Sciatic nerve (tissue), 2 donors: Measurements from ENCODE around the gene KIF6. TPM values are rescaled to one million over a fixed set of nuclear protein-coding genes. Genes with fewer than 3 reads are reported as not detected.
A peak's percentile ranks its signal among the peaks of the same experiment; 100 is the strongest.

Experiments
- ATAC-seq: fragments of 200-7000 bp; cut with Tn5 transposase; one replicate; pipeline ENCODE4 v1.9.1; 2020; ENCODE audit warnings: mild to moderate bottlenecking, moderate library complexity
- DNase-seq: peaks from one replicate; pipeline ENCODE4 v3.0.0-alpha.2; 2020; ENCODE audit warnings: low spot score
- intact Hi-C: fragments of 100-400 bp; cut with DNase I; formaldehyde crosslinking; loops from one replicate; pipeline ENCODE4 v1.14.2; 2022
- total RNA-seq: library from RNA; stranded (reverse); fragmentation: NEBNext Ultra II Directional; extraction: Animal tissue kit (Norgen Biotek cat#: 25700); gene quantifications from one replicate; pipeline ENCODE4 v1.2.1, GENCODE V29; 2021
- donor health status: DM: no; HTN: no; CAD: no.
- donor health status: DM: no; HTN: no; CAD: no.

Gene KIF6
- total RNA-seq, 1 donor from 2014 or later = 0.53 TPM

DNA sequence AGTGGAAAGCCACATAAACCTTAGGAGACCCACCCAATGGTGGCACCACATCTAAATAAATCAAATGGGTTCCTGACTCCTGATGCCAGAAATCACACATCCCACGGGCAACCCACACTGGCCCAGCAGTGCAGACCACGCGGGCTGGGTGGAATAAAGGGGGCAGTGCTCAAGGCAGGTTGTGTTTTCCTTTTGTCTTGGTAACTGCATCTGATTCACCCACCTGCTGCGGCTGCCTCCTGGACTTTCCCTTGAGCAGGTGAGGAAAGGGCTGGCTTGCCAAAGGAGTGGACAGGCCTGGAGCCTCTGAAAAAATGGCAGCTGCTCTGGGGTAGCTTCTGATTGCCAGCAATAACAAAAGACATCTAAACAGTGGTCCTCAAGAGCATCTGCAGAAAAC, 283.2 kb downstream of the KIF6 start:
- no peak for ATAC-seq
- DNase-seq = no peak
- intact Hi-C loops = no loop called here

DNA sequence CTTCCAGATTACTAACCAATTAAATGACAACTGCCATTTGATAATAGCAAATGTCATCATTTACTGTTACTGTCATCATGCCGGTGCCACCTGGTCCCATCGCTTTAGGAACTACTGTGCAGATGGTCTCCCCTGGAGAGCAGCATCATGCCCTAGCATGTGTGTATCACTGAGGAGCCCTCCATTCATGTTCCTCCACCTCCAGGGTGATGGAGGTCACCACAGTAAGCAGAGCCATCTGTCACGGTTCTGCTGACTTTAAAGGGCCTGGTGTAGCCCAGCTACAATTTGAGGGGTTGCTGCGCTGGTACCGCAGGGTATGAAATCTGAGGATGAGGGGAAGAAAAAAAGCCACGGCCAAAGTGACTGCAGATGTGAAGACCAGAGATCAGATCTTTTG, 283.9 kb downstream of the KIF6 start:
- DNase-seq (no peak), ATAC-seq (no peak)
- intact Hi-C loops = no loop called here

DNA sequence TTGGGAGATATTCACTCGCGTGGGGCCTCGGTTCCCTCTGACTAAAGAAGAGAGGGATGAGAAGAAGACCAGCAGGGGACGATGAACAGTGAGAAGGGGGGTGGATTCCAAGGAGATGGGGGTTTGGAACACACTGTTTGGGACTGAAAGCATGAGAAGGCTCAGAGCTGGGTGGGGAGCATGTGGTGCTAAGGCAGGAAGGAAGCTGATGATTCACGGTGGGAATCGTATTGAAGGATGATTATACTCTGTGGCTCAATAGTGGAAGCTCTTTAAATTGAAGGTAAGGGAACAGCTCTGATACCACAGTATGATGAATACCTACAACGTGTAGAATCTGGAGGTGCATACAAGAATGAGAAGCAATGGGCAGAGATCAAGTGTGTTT, 285.2 kb downstream of the KIF6 start:
- intact Hi-C loops = no loop called here

DNA sequence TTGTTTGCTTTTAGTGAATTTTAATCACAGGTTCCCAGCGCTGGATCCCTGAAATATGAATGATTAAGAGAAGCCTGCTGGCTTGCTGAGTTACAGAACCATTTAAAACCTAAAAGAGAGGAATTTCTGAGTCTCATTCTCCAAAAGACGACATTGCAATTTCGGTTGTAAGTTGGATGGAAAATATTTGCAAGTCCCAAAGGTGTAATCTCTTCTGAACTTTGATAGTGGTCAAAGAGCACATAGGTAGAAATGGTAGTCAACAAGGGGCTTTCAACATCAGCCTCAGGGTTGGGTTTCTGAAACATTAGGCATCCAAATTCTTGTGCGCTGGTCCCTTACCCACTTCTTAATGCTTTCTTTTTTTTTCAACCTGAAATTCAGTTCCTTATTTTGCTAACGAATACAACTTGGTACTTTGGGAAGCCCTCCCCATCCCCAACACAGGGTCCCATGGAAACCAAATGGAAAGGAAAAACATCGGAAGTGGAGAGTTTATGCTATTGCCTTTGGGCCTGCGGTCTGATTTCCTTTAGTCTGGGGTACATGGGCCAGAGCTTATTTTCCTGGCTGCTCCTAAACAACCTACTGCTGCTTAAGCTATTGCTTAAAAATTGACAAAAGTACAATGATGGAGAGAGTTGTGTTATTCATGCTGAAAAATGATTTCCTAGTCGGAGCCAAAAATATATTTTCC, 285.7 kb downstream of the KIF6 start:
- intact Hi-C loops = no loop called here

More for the DNA sequence above, 285.2 kb downstream of the KIF6 start:
- peak; percentile 45 for ATAC-seq
- no peak for DNase-seq

DNA sequence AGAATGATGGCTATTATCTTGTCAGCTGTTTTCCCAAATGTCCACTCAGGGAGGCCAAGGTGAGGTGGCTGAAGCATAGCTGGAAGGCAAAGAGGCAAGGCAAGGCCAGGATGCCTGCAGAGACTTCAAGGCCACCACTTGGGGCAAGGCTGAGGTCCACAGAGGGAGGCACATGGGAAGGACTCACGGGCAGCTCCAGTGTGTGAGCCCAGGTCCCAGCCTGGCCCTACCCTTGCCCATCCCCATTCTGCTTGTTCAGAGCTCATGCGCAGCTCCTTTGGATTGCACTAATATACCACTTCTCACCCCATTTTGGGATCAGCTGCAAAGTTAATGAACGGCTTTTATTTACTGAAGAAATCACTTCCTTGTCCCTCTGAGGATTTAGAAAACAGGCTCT, 291.6 kb downstream of the KIF6 start:
- DNase-seq (no peak), ATAC-seq (no peak)
- intact Hi-C loops = no loop called here

More for the DNA sequence above, 285.7 kb downstream of the KIF6 start:
- DNase-seq (no peak), ATAC-seq (no peak)

DNA sequence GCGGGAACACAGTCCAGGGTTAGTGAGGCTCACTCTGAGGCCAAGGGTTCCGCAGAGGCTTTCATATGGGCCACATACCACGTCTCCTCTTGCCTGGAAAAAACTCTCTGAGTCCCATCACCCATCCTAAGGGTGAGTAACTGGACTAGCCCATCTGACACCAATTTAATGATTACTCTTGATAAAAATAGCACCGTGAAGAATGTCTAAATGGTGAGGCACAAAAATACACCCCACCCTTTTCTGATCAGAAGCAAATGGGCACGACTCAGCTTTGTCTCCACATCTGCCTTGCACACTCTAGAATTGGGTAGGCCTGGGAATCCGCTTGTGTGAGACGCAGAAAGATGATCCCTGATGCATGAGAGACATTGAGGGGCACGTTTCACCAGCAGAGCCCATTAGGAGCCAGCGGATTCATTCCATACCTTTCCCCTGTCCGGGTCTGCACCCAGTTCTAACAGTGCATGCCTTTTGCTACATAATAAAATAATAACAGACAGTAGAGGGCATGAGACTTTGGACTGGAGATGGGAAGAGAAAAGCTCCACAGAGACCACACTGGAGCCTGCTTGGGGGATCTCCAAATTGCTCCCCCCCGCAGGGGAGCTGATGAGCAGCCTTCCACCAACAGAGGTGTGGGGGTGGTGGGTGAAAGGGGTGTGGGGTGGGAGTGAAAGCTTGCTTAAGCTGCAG, 292.7 kb downstream of the KIF6 start:
- intact Hi-C loops = no loop called here
- ATAC-seq (no peak), DNase-seq (no peak)

DNA sequence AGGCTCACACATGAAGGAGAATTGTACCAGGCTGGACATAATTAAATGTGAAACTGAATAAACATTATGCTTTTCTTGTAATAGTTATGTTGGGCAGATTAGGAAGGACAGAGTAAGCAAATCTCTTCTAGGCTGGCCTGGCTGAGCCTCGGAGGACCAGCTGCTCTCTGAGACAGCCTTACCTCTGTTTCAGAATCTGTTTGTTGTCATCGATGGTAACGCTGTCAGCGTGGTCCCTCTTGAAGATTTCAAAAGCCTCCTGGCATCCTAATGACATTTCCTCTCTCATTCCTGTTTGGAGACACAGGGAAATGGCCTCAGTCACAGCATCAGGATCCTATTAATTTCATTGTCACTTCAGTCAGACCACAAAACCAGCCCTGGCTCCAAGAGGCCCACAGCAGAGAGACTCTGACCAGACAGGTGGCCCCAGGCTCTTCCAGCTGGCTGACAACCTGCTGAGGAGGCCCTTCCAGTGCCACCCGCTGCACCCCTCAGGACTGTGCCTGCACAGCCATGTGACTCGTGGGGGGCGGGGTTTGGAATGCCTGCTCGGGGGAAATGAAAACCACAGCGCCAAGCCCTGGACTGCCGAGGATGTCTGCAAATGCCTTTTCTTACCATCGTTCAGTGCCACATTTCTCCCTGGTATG, 294.2 kb downstream of the KIF6 start:
- ATAC-seq (peak; percentile 82), DNase-seq (peak; percentile 75)
- intact Hi-C loops = no loop called here

DNA sequence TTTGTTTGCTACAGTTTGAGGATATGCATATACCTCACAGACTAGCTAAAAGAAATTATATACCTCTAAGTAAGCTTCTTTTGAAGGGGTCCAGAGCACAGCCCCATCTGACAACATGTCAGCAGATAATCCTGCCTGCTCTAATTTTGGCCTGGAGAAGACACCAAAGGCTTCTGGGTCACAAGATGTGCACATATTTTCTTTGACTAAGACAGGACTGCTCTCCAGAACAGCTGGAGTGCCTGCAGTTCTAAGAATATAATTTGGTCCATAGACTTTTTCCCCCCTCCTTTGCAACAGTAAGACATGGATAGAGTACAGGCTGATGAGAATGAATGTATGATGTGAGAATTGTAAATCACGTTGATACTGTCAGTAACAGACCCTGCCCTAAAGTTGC, 294.8 kb downstream of the KIF6 start:
- intact Hi-C loops = no loop called here
- DNase-seq (no peak), ATAC-seq (no peak)

DNA sequence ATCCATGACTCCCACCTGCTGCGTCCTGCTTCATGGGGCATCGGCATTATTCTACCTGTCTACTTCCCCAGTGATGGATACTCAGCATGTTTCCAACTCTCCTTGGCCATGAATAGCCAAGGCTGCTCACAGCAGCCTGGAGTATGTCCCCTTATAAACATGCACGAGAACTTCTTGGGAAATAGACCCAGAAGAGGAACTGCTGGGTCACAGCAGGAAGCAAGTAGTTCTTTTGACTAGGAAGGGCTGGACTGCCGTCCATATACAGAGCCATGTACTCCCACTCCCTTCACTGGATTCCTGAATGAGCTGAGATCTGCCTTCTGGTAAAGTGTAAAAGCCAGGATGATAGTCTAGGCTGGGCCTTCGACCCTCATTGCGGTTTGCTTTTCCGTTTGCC, 296.4 kb downstream of the KIF6 start:
- intact Hi-C loops = no loop called here
- ATAC-seq (no peak), DNase-seq (no peak)

DNA sequence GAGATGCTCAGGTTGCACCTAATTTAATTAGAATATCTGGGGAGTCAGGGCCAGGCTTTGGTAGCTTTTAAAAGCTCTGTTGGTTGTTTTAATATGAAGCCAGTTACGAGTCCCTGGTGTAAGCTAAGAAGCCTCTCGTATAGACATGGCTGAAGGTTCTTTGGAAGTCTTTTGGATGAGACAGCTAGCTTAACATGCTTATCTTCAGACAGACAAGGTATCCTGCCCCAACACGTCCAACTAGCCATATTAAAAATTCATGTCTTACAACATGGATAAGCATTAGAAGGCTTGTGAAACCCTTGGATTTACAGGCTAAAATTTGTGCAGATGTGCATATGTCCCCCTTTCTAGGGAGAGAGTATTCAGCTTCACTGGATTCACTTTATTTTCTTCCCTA, 297.1 kb downstream of the KIF6 start:
- DNase-seq (no peak), ATAC-seq (no peak)
- intact Hi-C loops = no loop called here

DNA sequence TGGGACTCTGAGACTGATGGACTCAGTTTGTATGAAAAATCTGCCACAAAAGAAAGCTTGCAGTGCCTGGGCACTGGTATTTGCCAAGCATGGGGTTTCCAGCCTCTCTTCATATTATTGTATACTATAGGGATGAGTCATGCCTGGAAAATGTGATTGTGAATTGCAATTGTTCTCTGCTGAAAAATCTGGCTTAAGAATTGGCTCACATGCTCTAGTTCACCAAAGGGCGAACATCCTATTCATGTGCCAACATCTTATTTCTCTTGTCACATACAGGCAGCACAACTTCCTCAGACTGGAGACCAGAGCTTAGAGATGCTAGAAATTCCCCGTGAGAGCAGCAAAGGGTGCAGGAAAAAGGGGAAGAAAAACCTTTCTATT, 299.1 kb downstream of the KIF6 start:
- intact Hi-C loops = no loop called here

DNA sequence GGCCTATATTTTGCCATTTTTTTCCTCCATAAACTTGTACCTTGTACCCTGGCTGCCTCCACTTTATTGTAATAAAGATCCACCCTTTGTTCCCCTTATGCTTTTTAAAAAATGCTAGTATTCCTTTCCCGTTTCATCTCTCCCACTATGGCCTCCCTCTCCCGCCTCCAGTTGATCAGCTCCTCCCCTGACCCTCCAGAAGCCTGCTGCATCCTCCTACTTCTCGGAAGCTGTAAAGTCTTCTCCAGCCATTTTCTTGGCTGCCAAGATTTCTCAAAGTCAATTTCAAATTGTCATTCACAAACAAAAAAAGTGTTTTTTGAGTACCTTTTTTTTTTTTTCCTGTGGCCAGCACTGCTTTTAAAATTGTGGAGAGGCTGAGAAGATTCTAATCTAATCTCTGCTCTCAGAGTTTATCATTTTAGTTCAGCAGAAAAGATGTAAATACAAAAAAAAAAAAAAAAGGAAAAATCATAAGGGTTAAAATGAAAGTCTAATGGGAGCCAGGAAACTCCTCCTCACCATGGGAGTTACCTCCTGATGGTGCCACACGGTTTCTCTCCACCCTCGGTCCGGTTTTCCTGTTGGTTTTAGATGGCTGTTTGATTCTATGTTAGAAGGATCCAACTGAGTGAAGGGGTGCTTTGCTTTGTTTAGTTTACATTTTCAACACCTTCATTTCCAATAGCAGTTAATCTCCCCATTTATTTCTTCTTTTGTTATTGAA, 299.7 kb downstream of the KIF6 start:
- intact Hi-C loops = no loop called here
- DNase-seq = no peak
- ATAC-seq = no peak

More for the DNA sequence above, 299.1 kb downstream of the KIF6 start:
- no peak for ATAC-seq
- DNase-seq = no peak

DNA sequence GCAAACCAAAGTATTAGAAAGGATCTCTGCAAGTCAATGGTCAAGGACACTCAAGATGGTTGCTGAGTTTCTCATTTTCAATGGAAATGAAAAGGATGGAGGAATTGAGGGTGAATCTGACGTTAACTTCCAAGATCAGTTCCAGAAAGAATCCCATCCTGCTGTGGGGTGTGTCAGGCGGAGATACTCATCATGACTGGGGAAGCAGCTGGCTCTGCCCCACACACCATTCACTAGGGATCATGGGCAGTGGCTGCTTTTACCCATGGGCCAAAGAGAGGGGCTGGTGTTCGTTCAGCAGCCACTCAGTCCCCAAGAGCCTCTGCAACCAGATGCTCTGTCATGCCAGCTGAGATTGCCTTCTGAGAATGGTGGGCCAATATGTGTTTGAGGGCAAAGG, 300.4 kb downstream of the KIF6 start:
- intact Hi-C loops = no loop called here
- ATAC-seq (no peak), DNase-seq (no peak)

DNA sequence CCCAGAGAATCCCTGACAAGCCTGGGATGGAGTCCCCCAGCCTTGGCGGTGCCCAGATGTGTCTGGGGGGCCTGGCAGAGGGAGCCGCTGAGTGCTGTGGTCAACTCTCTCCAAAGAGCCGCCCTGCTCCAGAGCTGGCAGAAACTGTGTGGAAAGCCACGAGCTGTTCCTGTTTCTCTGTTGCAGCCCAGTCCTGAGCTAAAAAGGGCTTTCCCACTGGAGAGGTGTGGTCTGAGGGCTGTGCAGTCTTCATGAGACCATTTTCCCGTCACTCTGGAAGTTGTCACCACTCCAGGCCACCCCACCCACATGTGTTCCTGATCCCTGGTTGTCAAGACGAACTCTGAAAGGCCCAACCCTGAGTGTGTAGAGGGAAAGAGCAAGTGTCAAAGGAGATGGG, 303.0 kb downstream of the KIF6 start:
- intact Hi-C loops = no loop called here
- ATAC-seq = peak; percentile 73
- no peak for DNase-seq

DNA sequence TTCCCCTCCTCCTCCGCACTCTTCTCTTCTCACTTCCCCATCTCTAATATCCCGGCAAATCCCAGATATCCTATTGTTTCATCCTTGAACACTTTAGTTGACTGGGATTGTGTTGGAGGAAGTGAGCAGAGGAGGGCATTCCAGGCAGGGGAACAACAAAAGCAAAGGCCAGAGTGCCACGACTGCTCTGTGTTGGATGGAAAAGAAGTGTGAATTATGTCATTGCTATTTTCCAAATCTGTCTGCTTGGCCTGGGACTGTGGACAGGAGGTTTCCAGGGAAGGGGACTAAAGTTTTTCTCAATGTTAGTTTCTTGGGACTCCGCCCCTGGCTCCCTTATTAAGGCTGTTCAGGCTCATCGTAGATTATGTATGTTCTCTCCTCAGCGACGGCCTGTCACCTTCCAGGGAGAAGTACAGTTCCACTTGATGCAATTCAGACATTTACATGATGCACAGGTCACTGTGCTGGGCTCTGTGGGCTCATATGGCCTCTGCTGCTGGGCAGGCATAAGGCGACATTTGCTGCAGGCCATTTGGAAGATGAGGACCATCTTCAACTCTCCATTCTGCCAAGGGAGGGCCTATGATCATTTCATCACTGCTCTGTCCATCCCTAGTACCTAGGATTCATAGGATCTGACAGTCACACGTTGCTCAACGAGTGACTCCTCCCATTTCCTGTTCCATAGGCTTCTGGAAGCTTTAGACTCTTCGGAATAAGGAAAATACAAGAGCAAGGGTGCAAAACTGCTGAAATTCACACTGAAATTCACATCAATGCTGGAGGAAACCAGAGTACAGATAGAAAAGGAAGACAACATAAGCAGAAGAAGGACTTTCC, 303.6 kb downstream of the KIF6 start:
- ATAC-seq = no peak
- intact Hi-C loops = no loop called here

DNA sequence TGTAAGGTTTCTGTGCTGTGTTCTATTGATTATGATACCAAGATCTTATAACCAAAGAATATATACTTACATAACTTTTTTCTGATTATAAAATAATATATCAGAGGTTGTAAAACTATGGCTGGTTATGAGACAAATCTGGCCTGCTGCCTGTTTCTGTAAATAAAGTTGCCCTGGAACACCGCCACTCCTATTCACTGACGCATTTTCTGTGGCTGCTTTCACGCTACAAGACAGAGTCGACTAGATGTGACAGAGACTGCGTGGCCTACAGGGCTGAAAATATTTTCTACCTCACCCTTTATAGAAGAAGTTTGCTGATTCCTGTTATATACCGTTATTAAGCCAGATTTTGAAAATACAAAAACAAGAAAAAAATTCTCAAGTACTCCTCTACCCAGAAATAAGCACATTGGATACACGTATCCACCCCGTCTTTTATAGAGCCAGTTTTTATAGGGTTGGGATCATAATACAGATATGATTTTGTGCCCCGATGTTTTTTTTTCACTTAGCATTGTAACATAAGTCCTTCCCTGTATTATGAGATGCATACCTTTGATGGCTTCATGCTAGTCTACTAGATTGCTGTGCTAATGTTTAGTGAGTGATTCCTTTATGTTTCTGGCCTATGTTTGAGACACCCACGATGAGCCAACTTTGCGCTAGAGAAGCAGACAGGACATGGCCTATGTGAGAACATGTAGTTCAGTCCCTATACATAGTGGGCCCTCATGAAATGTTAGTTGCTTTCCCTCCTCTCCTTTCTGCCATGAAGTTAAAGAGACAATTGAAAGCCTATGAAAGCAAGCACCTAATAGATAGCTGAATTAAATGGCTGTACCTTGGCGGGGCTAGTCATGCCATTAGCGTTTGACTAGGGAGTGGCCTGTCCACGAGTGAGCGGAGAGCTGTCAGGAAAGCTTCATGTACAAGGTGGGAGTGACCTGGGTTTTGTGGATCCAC, 304.6 kb downstream of the KIF6 start:
- ATAC-seq (no peak), DNase-seq (no peak)
- intact Hi-C loops = no loop called here

More for the DNA sequence above, 303.6 kb downstream of the KIF6 start:
- no peak for DNase-seq

DNA sequence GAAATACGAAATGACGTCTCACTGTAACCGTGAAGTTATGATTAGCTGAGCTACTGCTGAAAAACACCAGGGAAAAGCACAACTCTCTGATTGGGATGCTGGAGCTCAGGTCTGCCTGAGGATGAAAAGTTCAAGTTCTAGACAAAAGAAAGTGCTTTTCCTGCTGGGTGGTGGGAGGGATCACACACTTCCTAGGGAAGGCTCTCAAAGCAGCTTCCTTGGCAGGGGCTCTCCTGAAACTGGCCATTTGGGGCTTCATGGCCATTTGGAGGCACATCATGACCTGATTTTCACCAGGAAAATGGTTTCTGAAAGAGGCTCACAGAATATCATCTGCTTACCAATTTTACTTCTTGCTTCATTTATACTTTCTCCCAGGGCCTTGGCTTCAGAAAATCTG, 305.6 kb downstream of the KIF6 start:
- DNase-seq = no peak
- ATAC-seq = no peak
- intact Hi-C loops = no loop called here

DNA sequence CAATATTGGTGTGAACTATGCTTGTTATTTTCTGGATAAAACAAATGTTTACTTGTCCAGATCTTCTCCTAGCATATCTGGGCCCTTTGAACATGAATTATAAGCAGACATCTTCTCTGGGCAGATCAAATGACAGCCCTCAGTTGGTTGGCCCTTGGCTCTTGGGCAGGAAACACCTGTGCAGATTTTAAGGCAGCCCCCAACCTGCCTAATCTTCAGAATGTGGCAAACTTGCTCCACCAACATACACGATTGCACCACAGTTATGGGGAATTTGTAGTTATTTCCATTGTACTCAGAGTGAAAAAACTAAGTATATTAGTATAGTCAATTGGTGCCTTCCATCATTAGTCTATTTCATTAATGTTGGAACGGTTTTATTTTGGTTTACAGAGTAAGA, 307.8 kb downstream of the KIF6 start:
- DNase-seq (no peak), ATAC-seq (no peak)
- intact Hi-C loops = no loop called here
